Stimulated activated CD8-positive, alpha-beta memory T cell treated with anti-CD3 and anti-CD28 coated beads, Interleukin-7, amount 100 ng/mL, for 1 hour (primary cell): ENCODE data around the gene MBNL2.

Experiments
- DNase-seq, 2 donors: peaks; one replicate each; pipeline ENCODE4 v3.0.0-alpha.2; 2020; ENCODE audit warnings: low read depth in 2 of 2

The MBNL2 gene

DNA sequence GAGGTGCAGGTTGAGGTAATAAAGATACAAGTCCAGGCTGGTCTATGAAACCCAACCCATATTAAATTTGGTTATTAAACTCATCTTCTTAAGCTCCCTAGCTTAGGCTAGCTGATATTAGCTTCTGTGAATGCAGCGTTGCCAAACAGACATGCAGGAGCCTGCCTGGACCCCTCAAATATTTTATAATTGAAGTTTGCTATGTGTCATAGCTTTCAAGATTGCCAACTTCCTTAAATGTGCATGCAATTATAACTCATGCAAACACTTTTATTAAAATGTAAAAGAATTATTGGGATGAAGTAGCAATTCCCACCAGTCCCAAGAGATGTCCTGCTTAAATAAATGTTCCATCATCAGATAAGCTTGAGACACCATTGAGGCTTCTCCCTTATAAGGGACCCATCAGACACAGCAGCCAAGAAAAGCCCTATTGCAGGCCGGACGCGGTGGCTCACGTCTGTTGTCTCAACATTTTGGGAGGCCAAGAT, 51.3 kb downstream of the MBNL2 start:
- no peak for DNase-seq

DNA sequence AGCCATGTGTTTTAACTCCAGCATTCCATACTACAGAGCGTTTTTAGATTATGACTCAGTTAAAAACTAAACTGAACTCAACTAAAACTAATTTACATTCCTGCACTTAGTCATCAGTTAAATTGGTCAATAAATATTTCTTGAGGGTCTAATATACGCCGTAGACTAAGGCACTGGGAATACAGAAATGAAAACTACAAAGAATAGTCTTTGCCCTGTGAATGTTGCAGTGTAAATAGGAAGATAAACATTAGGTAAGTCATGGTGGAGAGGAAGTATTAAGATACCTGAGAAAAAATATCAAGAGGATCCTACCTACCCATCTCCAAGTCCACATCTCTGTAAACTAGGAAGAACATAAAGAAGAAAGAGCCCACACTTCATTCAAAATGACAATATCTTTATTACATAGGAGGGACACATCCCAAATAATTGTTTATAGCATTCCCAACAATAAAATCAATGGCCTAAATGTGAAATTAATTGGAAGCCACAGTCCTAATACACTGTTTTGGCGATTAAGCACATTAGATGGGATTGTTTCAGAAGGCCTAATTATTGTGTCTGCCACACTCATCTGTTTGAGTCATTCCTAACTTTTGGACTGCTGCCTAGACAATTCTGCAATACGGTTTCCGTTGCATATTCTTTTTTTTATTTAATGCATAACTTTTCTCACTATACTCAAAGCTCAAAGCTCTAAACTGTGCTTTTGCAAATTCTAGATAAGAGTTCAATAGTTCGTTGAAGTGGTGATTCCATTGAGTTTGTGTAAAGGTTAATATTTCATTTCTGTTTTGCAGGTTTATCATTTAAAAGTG, 52.9 kb downstream of the MBNL2 start:
- no peak for DNase-seq

DNA sequence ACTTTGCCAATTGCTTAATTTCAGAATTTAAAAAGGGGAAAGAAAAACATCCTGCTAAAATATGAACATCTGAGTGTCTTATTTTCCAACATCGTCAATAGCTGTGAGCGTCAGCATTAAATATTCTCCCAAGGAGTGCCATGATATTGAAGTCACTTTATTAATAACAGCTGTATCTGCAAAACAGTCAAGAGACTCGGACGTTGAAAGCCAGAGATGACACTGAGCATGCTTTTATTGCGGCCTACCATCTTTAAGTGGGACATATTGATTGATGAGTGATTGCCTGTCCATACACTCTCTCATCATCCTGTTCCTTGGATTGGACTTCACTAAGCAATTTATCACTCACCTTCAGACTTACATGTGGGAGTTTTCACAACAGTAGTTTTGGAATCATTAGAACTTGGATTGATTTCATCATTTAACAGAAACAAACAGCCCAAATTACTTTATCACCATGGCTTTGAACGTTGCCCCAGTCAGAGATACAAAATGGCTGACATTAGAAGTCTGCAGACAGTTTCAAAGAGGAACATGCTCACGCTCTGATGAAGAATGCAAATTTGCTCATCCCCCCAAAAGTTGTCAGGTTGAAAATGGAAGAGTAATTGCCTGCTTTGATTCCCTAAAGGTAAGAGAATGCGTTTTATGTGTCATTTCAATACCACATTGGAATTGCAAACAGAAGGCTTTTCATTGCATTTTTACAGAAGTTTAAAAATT, 53.8 kb downstream of the MBNL2 start:
- no peak for DNase-seq

GRCh38 chr13:97276862-97277269, 54.7 kb downstream of the MBNL2 start:
- no peak for DNase-seq

GRCh38 chr13:97278435-97279411, 56.6 kb downstream of the MBNL2 start:
- no peak for DNase-seq

GRCh38 chr13:97279913-97280312, 57.8 kb downstream of the MBNL2 start:
- no peak for DNase-seq

GRCh38 chr13:97280478-97280877, 58.3 kb downstream of the MBNL2 start:
- no peak for DNase-seq

- no peak for DNase-seq
Measured at GRCh38 chr13:97281028-97281427, 58.9 kb downstream of the MBNL2 start.

DNA sequence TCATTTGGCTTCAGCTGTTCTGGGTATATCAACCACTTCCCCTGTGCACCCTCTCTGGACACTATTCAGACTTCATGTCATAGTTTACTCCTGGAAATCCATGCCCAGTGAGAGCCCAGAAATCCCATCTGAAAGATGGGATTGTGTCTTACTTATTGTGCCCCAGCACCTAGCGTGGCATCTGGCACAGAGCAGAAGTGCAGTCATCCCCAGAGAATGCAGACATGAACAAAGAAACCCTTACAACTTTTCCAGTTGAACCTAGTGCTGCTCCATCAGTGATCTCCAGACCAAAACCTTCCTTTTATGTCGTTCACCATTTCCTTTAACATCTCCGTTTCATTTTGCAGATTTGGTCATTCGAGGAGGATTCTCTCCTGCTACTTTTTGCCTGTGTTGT, 60.6 kb downstream of the MBNL2 start:
- no peak for DNase-seq

- DNase-seq = no peak
Measured at GRCh38 chr13:97283888-97284287, 61.8 kb downstream of the MBNL2 start.

DNA sequence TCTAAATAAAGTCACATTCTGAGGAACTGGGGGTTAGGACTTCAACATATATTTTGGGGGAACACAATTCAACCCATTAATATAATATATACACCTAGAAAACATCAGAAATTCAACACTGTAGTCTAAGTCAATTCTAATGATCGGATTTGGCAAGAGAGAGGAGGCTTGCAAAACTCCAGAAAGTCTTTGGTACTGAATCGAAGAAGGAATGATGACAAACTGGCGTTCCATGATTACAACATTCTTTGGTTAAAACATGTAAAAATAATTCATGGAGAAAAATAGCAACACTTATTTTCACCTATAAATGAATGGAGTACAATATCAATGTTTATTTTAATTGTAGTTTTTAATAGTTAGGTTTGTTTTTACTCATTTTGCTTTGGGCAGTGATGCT, 62.4 kb downstream of the MBNL2 start:
- no peak for DNase-seq

DNA sequence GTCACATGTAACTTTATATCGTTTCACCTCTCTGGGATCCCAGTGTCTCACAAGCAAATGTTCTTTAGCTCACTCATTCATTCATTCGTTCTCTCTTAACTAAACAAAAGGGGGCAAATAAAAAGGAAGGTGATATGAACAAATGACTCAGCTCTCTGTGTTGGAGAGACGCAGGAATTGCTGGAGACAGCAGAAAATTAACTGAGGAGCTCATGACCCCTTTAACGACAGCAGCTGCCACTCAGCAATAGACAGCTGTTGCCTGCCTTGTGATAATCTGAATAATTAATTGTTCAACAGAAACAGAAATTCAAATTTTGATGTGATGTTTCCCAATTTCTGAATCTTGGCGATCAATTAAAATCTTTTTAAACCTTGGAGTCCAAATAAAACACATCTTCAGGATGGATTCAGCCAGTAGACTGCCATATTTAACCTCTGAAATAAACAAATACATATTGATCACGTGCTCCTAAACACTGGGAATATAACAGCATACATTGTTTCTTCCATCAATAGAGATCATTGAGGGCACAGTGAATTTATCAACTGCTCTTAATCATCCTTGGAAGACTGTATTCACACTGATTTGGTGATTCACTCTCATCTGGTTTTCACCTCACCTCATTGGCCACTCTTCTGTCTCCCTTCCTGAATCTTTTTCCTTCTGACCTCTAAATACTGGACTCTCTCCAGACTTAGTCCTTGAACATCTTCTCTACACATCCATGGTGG, 63.3 kb downstream of the MBNL2 start:
- no peak for DNase-seq

DNA sequence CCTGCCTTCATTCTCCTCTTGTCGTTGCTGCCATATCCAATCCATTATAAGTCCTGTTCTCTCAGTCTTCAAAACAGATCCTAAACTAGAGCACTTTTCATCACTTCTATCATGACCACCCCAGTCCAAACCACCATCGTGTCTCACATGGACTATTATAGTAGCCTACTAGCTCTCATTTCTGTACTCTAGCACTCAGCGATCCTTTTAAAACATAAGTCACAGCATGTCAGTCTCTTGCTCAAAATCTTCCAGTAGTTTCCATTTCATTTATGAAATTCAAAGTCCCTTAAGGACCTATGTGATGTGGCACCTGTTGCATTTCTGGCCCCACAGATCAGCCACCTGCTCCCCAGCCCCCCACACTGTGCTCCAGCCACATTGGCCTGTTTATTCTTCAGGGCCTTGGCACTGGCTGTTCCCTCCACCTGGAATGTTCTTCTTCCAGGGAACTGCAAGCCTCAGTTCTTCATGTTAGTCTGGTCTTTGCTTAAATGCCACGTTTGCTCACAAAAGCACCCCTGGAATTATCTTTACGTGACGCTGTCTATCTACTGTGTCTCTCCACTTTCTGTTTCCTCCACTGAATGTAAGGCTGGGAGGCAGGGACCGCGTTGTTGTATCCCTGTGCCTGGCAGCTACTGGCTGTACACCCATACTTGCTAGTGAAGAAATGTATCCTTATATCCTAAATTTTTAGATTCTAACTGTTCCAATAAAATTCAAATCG, 64.3 kb downstream of the MBNL2 start:
- no peak for DNase-seq

GRCh38 chr13:97287047-97287383, 64.9 kb downstream of the MBNL2 start:
- DNase-seq = no peak

DNA sequence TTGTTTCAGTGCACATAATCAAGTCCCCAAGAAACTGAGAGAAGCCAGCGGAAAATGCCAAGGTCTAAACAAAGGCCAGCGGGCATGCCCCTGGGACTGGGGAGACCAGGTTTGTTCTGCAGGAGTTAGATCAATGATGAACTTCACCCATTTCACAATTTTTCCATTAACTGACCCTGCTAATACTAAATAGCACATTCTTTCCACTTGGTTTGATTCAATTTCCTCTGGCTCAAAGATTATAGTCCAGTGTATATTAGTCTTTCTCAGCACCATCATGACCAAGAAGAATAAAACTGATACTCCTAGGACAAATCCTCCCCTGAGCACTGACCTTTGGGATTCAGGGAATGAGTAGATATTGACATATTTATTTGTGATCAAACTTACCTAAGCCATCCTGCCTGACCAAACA, 66.4 kb downstream of the MBNL2 start:
- DNase-seq = no peak

- DNase-seq = no peak
Measured at GRCh38 chr13:97289514-97290298, 67.6 kb downstream of the MBNL2 start.

DNA sequence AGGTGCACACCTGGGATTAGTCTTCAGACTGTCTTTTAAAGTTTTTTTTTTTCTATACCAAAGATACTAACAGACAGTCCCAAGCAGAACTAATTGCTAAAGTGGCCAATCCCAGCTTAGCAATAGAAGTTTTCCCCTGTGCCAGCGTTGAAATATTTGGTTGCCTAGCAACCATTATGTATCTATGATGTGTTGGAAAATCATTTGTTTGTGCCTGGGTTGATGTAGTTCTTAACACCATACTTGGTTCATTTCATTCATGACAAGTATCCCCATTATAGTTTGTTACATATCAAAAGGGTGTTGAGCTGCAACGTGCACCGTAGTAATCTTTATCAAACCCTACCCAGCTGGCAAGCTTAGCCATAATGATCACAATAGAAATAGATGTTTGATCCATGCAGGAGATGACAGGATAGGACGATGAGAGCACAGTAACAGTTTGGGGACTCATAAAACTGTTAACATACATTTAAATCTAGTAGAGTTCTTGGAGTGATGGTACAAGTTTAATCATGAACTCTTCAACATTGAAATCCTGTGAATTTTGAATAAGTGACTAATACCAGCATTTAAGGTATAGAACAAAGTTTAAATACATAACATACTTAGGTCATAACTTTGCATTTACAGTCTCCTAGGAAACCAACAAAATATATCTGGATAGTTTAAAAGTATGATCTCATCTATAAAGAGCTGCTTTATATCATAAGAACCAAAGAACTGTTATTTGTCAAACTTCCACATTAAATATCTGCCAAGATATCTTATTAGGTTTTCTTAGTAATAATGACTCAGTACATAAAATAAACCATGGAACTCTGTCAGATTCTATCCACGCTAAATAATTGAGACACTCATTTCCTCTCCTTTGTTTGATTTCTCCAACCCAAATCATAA, 73.4 kb downstream of the MBNL2 start:
- no peak for DNase-seq

- no peak for DNase-seq
Measured at GRCh38 chr13:97296740-97297139, 74.6 kb downstream of the MBNL2 start.

GRCh38 chr13:97298816-97299215, 76.7 kb downstream of the MBNL2 start:
- DNase-seq = no peak
